Sigmoid colon (tissue), 4 donors: ENCODE data around the gene CEP112.

ENCODE experiments used
- CTCF ChIP-seq, 4 experiments: fragments of 450-650 bp in 3 of 4; fragments of 200-600 bp in 1 of 4; IDR thresholded peaks; one replicate each; pipeline ENCODE4 v1.5.1; 2016 to 2019; ENCODE audit warnings: antibody characterized with exemption in 4 of 4, mild to moderate bottlenecking in 3 of 4, moderate library complexity in 2 of 4
- EP300 ChIP-seq, 4 donors: sonication (generic); formaldehyde crosslinking; IDR thresholded peaks; one replicate each; pipeline ENCODE4 v1.6.1; 2017; ENCODE audit warnings: antibody characterized with exemption in 4 of 4
- POLR2A ChIP-seq, 2 donors: fragments of 450-650 bp; IDR thresholded peaks; one replicate each; pipeline ENCODE4 v1.6.1; 2016; ENCODE audit warnings: antibody characterized with exemption in 2 of 2, mild to moderate bottlenecking in 2 of 2, moderate library complexity in 2 of 2
- POLR2AphosphoS5 ChIP-seq, 4 donors: sonication (generic); formaldehyde crosslinking; IDR thresholded peaks; one replicate each; pipeline ENCODE4 v1.6.1; 2017; ENCODE audit warnings: antibody characterized with exemption in 4 of 4

- TF ChIP-seq CTCF (IDR thresholded peaks at IDR 0.05) (no peak), POLR2A (IDR thresholded peaks at IDR 0.05) (no peak), POLR2AphosphoS5 (IDR thresholded peaks at IDR 0.05) (no peak), EP300 (IDR thresholded peaks at IDR 0.05) (no peak)
Observed at GRCh38 chr17:66142428-66142827, 49.5 kb downstream of the CEP112 start.
